WTC11 (cell line): ENCODE measurements around the gene CILP2.

ENCODE experiments used
- CREB1 ChIP-seq: sonication (generic); formaldehyde crosslinking; IDR thresholded peaks from 2 replicates; pipeline ENCODE4 v1.8.0; 2023; ENCODE audit warnings: mild to moderate bottlenecking, missing genetic modification reagents
- CTCF ChIP-seq: fragments of 200-600 bp; IDR thresholded peaks from 2 replicates; pipeline ENCODE4 v1.8.0; 2022; ENCODE audit warnings: antibody characterized with exemption
- ZNF121 ChIP-seq: sonication (generic); formaldehyde crosslinking; IDR thresholded peaks from 2 replicates; pipeline ENCODE4 v1.8.0; 2023; ENCODE audit warnings: missing genetic modification reagents

DNA sequence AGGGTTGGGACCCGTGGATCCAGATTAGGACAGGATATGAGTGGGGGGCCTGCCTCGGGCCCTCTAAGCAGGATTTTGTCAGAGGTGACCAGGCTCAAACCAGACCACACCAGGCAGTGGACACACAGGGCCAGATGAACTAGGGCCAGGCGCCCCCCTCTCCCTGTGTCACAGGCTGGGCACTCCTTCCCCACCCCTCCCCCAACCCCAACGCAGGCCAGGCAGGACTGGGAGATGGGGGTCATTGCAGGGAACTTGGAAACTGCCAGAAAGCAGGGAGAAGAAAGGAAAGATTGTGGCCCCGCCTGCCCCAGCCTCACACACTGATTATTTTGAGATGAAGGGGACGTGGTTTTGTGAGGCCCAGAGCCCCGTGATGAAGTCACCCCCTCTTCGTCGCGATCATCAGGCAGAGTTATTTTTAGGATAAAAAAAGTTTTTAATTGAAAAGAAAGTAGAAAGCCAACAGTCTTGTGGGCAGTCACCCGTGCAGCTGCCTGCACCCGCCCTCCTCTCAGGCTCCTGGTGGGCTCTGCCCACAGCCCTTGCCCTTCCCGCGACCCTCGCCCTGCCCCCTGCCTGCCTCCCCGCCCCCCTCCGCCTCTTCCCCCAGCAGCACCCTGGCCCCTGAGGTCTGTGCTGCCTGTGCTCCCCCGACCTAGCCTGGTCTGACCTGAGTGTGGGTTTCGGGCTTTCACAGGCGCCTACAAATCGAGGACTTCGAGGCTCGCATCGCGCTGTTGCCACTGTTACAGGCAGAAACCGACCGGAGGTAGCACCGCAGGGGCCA, 11.3 kb upstream of the CILP2 start:
- no peak for TF ChIP-seq CTCF
- TF ChIP-seq CREB1 (CRISPR knock-in tag): no peak
- no peak for TF ChIP-seq ZNF121 (CRISPR knock-in tag)
